HFFc6 (cell line): ENCODE measurements around the gene COPS6. TPM values are rescaled to one million over a fixed set of nuclear protein-coding genes. Genes with fewer than 3 reads are reported as not detected.
A peak's percentile ranks its signal among the peaks of the same experiment; 100 is the strongest.

Experiments used
- DNase-seq: peaks from one replicate; pipeline ENCODE4 v3.0.0-alpha.2; 2018
- H3K27ac Mint-ChIP-seq: 2 replicates; pipeline ENCODE4 v1.8.0; 2020; ENCODE audit warnings: mild to moderate bottlenecking, mixed read lengths
- H3K27me3 Mint-ChIP-seq: 2 replicates; pipeline ENCODE4 v1.8.0; 2021; ENCODE audit warnings: mild to moderate bottlenecking, moderate library complexity, mixed read lengths; ENCODE audit not compliant: insufficient read depth
- H3K36me3 Mint-ChIP-seq: 2 replicates; pipeline ENCODE4 v1.8.0; 2021; ENCODE audit warnings: low read depth, mixed read lengths
- H3K4me1 Mint-ChIP-seq: 2 replicates; pipeline ENCODE4 v1.8.0; 2020; ENCODE audit warnings: low read depth, mixed read lengths
- H3K4me3 Mint-ChIP-seq: 2 replicates; pipeline ENCODE4 v1.8.0; 2020; ENCODE audit warnings: mild to moderate bottlenecking, moderate library complexity, mixed read lengths
- H3K9me3 Mint-ChIP-seq: 2 replicates; pipeline ENCODE4 v1.8.0; 2020; ENCODE audit warnings: mild to moderate bottlenecking, mixed read lengths
- CTCF ChIP-seq: fragments of 200-600 bp; sonication (generic); IDR thresholded peaks from 2 replicates; pipeline ENCODE4 v1.5.0; 2021; ENCODE audit warnings: antibody characterized with exemption, mild to moderate bottlenecking
- total RNA-seq, 6 experiments: library from RNA; stranded (reverse); fragmentation: NEBNext Ultra II Directional; extraction: Animal tissue kit (Norgen Biotek cat#: 25700); gene quantifications; 2 replicates in 1 of 6; 3 replicates in 5 of 6; pipeline ENCODE4 v1.2.3, GENCODE V29; 2021

The COPS6 gene
- total RNA-seq, 6 experiments from 2014 or later = 253 to 334 (median 302) TPM

GRCh38 chr7:100109521-100110163, 20.9 kb downstream of the COPS6 start:
- peak; percentile 27; the same call in 1 of the 2 replicates for TF ChIP-seq CTCF
- H3K27ac Mint-ChIP-seq = no peak overlapping the region
- no peak overlapping the region for H3K4me3 Mint-ChIP-seq
- H3K4me1 Mint-ChIP-seq = no peaks in the 10 kb centered on the region
- DNase-seq = no peak
- H3K36me3 Mint-ChIP-seq = peaks cover 27% of the 10 kb centered on the region
- no peaks in the 10 kb centered on the region for H3K9me3 Mint-ChIP-seq
- no peaks in the 10 kb centered on the region for H3K27me3 Mint-ChIP-seq

DNA sequence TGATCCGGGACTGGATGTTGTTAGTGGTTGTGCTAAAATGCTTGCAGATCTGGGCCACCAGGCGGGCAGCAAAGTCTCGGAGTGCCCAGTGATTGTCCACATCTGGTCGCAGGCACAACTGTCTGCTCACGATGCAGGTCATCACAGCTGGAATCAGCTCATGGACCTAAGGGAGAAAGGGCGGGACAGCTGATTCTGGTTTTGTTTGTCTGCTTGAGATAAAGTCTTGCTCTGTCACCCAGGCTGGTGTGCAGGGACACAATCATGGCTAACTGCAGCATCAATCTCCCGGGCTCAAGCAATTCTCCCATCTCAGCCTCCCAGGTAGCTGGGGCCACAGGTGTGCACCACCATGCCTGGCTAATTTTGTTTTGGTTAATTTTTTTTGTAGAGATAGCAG, 22.4 kb downstream of the COPS6 start:
- no peaks in the 10 kb centered on the region for H3K27me3 Mint-ChIP-seq
- no peak for DNase-seq
- no peak overlapping the region for H3K27ac Mint-ChIP-seq
- TF ChIP-seq CTCF = no peak
- H3K36me3 Mint-ChIP-seq = peaks cover 32% of the 10 kb centered on the region
- H3K9me3 Mint-ChIP-seq = no peaks in the 10 kb centered on the region
- H3K4me1 Mint-ChIP-seq = no peaks in the 10 kb centered on the region
- H3K4me3 Mint-ChIP-seq = no peak overlapping the region

DNA sequence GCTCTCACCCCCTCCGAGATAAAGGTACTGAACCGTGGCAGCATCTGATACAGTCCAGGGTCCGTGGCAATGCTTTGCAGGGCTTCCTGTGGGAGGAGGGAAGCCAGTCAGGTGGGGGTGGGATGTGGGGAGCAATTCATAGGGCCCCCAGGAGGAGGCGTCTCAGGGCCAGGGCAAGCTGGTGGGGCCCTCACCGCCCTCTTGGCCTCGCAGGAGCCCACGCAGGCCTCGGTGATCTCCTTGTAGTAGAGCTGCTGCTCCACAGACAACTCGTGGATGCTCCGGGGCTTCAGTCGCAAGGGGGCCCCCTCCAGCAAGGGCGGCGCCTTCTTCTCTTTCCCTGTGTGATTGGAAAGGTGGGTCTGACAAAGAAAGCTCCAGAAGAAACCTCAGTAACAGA, 23.1 kb downstream of the COPS6 start:
- peak; percentile 20; the same call in 1 of the 2 replicates for TF ChIP-seq CTCF
- H3K9me3 Mint-ChIP-seq = no peaks in the 10 kb centered on the region
- no peak overlapping the region for H3K27ac Mint-ChIP-seq
- H3K4me1 Mint-ChIP-seq = no peaks in the 10 kb centered on the region
- H3K4me3 Mint-ChIP-seq = no peak overlapping the region
- H3K36me3 Mint-ChIP-seq = peaks cover 28% of the 10 kb centered on the region
- no peaks in the 10 kb centered on the region for H3K27me3 Mint-ChIP-seq
- no peak for DNase-seq

- H3K27me3 Mint-ChIP-seq = no peaks in the 10 kb centered on the region; the same call in 1 of the 2 replicates
- peaks cover under 1% of the 10 kb centered on the region; the same call in 1 of the 2 replicates for H3K4me1 Mint-ChIP-seq
- peaks cover 29% of the 10 kb centered on the region for H3K36me3 Mint-ChIP-seq
- H3K27ac Mint-ChIP-seq = no peak overlapping the region
- H3K9me3 Mint-ChIP-seq = no peaks in the 10 kb centered on the region
- DNase-seq = no peak
- TF ChIP-seq CTCF = no peak
- H3K4me3 Mint-ChIP-seq = no peak overlapping the region
These were observed 26.3 kb downstream of the COPS6 start for GRCh38 chr7:100115026-100115425.

DNA sequence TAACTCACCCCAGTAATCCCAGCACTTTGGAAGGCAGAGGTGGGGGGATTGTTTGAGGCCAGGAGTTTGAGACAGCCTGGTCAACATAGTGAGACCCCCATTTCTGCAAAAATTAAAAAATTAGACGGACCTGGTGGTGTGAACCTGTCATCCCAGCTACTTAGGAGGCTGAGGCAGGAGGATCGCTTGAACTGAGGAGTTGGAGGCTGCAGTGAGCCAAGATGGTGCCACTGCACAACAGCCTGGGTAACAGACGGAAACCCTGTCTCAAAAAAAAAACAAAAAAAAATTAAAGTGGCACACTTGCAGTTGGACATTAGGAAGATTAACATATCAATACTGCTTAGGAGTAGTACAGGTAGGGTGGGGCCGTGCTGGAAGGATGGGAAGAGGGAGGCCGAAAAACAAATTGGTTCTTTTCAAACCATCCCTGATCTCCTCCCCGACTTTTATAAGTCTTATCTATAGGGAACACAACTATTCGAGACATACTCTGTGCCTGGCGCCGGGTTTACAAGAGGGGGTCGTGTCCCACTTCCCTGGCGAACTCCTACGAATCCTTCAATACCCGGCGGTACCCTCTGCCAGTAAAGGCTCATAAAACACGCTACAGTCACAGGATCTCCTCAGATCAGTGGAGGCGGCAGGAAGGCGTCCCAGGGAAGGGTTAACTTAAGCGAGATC, 29.8 kb downstream of the COPS6 start:
- Mint-ChIP-seq H3K4me3 (peak overlapping the region; percentile 97), H3K9me3 (no peaks in the 10 kb centered on the region), H3K27me3 (no peaks in the 10 kb centered on the region; the same call in 1 of the 2 replicates), H3K36me3 (peaks cover 27% of the 10 kb centered on the region), H3K27ac (peak overlapping the region; percentile 98), H3K4me1 (peaks cover 8% of the 10 kb centered on the region)
- DNase-seq = no peak
- TF ChIP-seq CTCF = no peak
